SK-N-SH treated with all-trans-retinoic acid at 6 μM for 48 hours (cell line): Measurements from ENCODE around the gene CIRBP.

Source experiments
- ESRRG ChIP-seq: fragments of 250-450 bp; sonication (Bioruptor Pico); IDR thresholded peaks from 2 replicates; pipeline ENCODE4 v1.6.1; 2021; ENCODE audit warnings: mild to moderate bottlenecking
- TF ChIP-seq, protein P1 (sequence below): fragments of 250-450 bp; sonication (Bioruptor Pico); IDR thresholded peaks from 2 replicates; pipeline ENCODE4 v1.5.1; 2020; ENCODE audit warnings: low read depth, mild to moderate bottlenecking, moderate library complexity

DNA sequence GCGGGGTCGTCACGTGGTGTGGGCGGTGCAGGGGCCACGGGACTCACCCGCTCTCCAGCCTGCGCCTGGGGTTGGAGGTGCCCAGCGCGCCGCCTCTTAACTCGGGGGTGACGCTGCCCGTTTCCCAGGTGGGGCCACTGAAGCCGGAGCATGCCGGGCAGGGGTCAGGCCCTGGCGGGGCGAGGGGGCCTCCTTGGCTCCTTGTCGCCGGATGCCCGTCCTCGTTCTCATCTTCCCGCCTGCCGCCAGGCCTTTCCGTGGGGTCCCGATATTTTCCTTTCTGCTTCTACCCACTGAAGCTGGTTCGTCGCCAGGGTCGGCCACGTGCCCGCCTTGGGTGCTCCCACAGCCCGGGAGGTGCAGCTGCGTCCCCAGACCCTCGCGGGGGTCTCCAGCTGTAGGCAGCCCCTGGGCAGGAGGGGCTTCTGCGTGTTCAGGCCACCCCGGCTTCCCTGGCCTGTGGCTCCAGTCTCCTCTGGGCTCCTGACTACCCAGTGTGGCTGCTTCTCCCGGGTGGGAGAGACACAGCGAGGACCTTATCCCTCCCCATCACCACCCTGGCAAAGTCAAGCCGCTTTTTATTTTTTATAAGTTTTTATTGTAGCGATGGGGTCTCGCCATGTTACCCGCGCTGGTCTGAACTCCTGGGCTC, 7.0 kb downstream of the CIRBP start:
- TF ChIP-seq, protein P1, sequence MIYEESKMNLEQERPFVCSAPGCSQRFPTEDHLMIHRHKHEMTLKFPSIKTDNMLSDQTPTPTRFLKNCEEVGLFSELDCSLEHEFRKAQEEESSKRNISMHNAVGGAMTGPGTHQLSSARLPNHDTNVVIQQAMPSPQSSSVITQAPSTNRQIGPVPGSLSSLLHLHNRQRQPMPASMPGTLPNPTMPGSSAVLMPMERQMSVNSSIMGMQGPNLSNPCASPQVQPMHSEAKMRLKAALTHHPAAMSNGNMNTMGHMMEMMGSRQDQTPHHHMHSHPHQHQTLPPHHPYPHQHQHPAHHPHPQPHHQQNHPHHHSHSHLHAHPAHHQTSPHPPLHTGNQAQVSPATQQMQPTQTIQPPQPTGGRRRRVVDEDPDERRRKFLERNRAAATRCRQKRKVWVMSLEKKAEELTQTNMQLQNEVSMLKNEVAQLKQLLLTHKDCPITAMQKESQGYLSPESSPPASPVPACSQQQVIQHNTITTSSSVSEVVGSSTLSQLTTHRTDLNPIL (CRISPR knock-in tag) = no peak
- no peak for TF ChIP-seq ESRRG (CRISPR knock-in tag)
